ENCODE measurements around the gene DOK4. TPM values are rescaled to one million over a fixed set of nuclear protein-coding genes. Genes with fewer than 3 reads are reported as not detected.

DOK4 gene
- total and polyA plus RNA-seq, 2 of the 8 experiments (the other 6 are each of a cell fraction or from before 2014, with no cell fraction given): 24.0 to 28.9 TPM

- Histone ChIP-seq H2BK5ac (ENCODE audit: low read depth, low read length) (no peak overlapping the region), H3K23ac (ENCODE audit: insufficient read length) (no peak overlapping the region), H3K9me3 (ENCODE audit: insufficient read depth in 2 of 2, low read depth in 1 of 2, low read length in 1 of 2) (no peaks in the 10 kb centered on the region), H2BK20ac (ENCODE audit: low read length) (no peak overlapping the region), H4K8ac (ENCODE audit: extremely low read depth, insufficient read depth, low read length) (no peak overlapping the region), H3K4me2 (ENCODE audit: insufficient read depth in 1 of 2, low read depth in 2 of 2, low read length in 2 of 2) (no peak overlapping the region), H3K27ac (ENCODE audit: low read depth, low read length) (no peak overlapping the region), H2AFZ (ENCODE audit: low read length) (no peak overlapping the region), H2BK15ac (ENCODE audit: low read length) (peak overlapping the region; percentile 40; the same call in 1 of the 2 replicates), H2AK5ac (ENCODE audit: low read depth, low read length) (no peak overlapping the region), H3K9ac (replicated peaks in 1 of 4; ENCODE audit: extremely low read depth in 1 of 4, low read depth in 3 of 4, low read length in 3 of 4) (no peak overlapping the region), H3K56ac (replicated peaks; ENCODE audit: insufficient read length, low read depth, low read length) (no peak overlapping the region), H3K79me2 (ENCODE audit: control insufficient read depth in 1 of 2, insufficient read depth in 2 of 2, low read length in 2 of 2) (peaks cover 0 to 6% of the 10 kb centered on the region in 2 experiments; a peak in 1 of 4 replicates), H3K14ac (ENCODE audit: insufficient read length) (no peak overlapping the region), H2BK120ac (replicated peaks; ENCODE audit: low read depth, low read length) (no peak overlapping the region), H4K5ac (ENCODE audit: insufficient read length, low read depth, low read length) (no peak overlapping the region), H3K36me3 (ENCODE audit: control insufficient read depth in 2 of 4, insufficient read depth in 4 of 4, low read length in 3 of 4) (no peaks in the 10 kb centered on the region), H3K23me2 (ENCODE audit: low read depth, low read length) (peaks cover 5% of the 10 kb centered on the region; the same call in 1 of the 2 replicates), H3K27me3 (replicated peaks in 1 of 4; ENCODE audit: control insufficient read depth in 3 of 4, extremely low read depth in 1 of 4, insufficient read depth in 3 of 4, low read length in 3 of 4) (peaks cover 0 to 15% (median 4%) of the 10 kb centered on the region in 4 experiments; a peak in 4 of 7 replicates), H3K79me1 (ENCODE audit: low read depth, low read length) (peaks cover under 1% of the 10 kb centered on the region; the same call in 1 of the 2 replicates), H3K18ac (ENCODE audit: extremely low read depth, low read length) (no peak overlapping the region), H4K91ac (replicated peaks; ENCODE audit: insufficient read length, low read length) (no peak overlapping the region), H3K4me3 (ENCODE audit: extremely low read depth in 1 of 4, insufficient read depth in 2 of 4, low read depth in 3 of 4, low read length in 4 of 4) (no peak overlapping the region), H3K4ac (replicated peaks; ENCODE audit: insufficient read length, low read depth, low read length) (no peak overlapping the region), H3K4me1 (replicated peaks in 1 of 4; ENCODE audit: control insufficient read depth in 3 of 4, insufficient read depth in 4 of 4, low read length in 3 of 4) (peaks cover 0 to 19% (median 11%) of the 10 kb centered on the region in 4 experiments; a peak in 6 of 7 replicates), H2BK12ac (ENCODE audit: low read depth, low read length) (no peak overlapping the region), H4K20me1 (replicated peaks in 1 of 2; ENCODE audit: control insufficient read depth in 1 of 2, insufficient read depth in 2 of 2, low read length in 2 of 2) (peaks cover 6 to 8% of the 10 kb centered on the region in 2 experiments)
- FAIRE-seq (no peak), DNase-seq (ENCODE audit: low read depth in 1 of 2, low spot score in 2 of 2) (no peak)
- ChIA-PET CTCF (ENCODE audit: partially characterized antibody) (interaction anchor here (0.6 to 13.9 kb wide), 16 partner anchors 9 to 426 kb away, joined by 3 to 210 read pairs (median 4); partner anchors contain the start of genes ADGRG5, DOK4 and POLR2C), POLR2A (ENCODE audit: partially characterized antibody) (interaction anchor here (1.0 to 9.1 kb wide), 4 partner anchors 8 to 50 kb away, joined by 3 to 67 read pairs (median 16); partner anchors contain the start of gene CCDC102A)
- 91% methylated on average over 6 of the region's 6 CpGs; no CpG with 5 or more reads in 1 of the 2 experiments for WGBS, 2 experiments (ENCODE audit: extremely low coverage in 1 of 2, insufficient coverage in 1 of 2, insufficient read length in 1 of 2, insufficient replicate concordance in 2 of 2, low coverage in 1 of 2, low lambda C conversion rate in 2 of 2, missing lambda C conversion rate in 1 of 2)
- no peak for TF ChIP-seq ASH2L (IDR thresholded peaks at IDR 0.05; ENCODE audit: low read length)
Observed at GRCh38 chr16:57526498-57526897, 40.2 kb upstream of the DOK4 start.

Measured in H1 (cell line).